H4 (cell line): ENCODE measurements around the gene NMNAT2. TPM values are rescaled to one million over a fixed set of nuclear protein-coding genes. Genes with fewer than 3 reads are reported as not detected.
A peak's percentile ranks its signal among the peaks of the same experiment; 100 is the strongest.

Experiments used
- DNase-seq: peaks from one replicate; pipeline ENCODE4 v3.0.0-alpha.2; 2015; ENCODE audit warnings: low spot score
- total RNA-seq: library from RNA; depleted of rRNA; stranded (reverse); fragments of >200 nt; shearing (Covaris generic); gene quantifications from 2 replicates; pipeline ENCODE4 v1.2.3, GENCODE V29; 2014

NMNAT2 gene
- total RNA-seq, 1 experiment from 2014 or later, result 1.4 TPM

DNA sequence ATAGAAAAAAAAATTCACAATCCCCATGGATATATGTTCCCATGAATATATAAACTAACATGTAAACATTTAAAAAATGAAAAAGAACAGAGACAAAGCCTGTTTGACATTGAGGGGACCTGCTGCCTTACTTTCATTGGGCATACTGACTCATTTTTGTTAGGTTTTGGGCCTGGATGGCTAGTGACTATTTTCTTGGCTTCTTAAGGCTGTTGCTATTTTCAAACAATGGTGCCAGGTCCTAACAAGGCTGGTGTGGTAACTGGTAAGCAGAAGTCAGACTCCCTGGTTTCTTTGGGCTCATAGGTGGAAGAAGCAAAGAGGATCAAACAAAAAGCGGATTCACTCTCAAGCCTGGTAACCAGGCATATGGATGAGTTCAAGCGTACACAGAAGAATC lies 181.1 kb downstream of the NMNAT2 start:
- DNase-seq, result no peak

DNA sequence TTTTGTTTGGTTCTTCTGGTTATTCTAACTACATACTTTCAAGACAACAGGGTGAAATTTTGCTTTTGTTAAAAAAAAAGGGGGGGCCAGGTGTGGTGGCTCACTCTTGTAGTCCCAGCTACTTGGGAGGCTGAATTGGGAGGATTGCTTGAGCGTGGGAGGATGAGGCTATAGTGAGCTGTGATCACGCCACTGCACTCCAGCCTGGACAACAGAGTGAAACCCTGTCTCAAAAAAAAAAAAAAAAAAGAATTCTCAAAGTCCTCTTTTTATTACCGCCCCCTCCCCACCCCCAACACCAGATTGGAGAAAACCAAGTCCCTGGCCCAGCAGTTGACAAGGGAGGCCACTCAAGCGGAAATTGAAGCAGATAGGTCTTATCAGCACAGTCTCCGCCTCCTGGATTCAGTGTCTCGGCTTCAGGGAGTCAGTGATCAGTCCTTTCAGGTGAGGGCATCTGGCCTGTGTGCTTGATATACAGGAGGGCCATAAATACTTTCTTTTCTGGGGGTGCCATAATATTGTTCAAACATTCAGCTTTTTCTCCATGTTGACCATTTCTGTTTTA lies 181.9 kb downstream of the NMNAT2 start:
- DNase-seq, result no peak

- peak; percentile 14 for DNase-seq
These were observed 182.7 kb downstream of the NMNAT2 start for GRCh38 chr1:183235503-183235902.

- DNase-seq, result peak; percentile 88
These were observed 183.3 kb downstream of the NMNAT2 start for GRCh38 chr1:183234660-183235476.

DNA sequence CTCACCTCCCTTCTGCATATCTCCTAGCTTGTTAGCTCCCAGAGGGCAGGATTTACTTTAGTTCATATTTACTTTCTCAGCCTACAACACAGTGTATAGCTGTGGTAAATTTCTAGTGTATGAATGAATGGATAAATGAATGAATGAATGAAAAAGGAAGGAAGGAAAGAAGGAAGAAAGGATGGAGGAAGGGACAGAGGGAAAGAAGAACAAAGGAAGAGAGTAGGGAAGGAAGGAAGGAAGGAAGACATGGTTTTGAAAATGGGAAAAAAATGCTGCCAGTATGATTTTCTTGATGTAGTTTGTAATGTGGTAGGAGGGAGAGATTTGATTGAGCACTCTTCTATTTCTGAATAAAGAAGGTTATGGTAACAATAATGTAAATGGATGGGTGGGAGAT lies 185.1 kb downstream of the NMNAT2 start:
- DNase-seq, result no peak

DNA sequence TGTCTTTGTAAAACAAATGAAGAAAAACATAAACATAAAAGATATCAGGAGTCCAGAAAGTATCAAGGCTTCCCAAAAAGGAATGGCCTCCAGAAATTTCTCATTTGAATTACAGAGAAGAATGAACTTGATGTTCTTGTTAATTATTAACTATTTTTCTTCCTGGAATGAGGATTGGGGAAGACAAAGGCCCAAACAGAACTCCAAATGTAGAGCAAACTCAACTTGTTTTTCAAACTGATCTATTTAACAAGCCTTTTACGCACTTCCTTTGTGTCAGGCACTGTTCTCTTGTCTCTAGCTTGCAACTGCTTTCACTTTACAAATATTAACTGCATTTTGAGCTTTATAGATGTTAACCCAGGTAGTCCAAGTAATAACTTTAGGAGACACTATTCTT lies 186.6 kb downstream of the NMNAT2 start:
- DNase-seq, result no peak

GRCh38 chr1:183230413-183230812 lies 187.8 kb downstream of the NMNAT2 start:
- no peak for DNase-seq

- no peak for DNase-seq
These were observed 189.6 kb downstream of the NMNAT2 start for GRCh38 chr1:183228347-183229220.

DNA sequence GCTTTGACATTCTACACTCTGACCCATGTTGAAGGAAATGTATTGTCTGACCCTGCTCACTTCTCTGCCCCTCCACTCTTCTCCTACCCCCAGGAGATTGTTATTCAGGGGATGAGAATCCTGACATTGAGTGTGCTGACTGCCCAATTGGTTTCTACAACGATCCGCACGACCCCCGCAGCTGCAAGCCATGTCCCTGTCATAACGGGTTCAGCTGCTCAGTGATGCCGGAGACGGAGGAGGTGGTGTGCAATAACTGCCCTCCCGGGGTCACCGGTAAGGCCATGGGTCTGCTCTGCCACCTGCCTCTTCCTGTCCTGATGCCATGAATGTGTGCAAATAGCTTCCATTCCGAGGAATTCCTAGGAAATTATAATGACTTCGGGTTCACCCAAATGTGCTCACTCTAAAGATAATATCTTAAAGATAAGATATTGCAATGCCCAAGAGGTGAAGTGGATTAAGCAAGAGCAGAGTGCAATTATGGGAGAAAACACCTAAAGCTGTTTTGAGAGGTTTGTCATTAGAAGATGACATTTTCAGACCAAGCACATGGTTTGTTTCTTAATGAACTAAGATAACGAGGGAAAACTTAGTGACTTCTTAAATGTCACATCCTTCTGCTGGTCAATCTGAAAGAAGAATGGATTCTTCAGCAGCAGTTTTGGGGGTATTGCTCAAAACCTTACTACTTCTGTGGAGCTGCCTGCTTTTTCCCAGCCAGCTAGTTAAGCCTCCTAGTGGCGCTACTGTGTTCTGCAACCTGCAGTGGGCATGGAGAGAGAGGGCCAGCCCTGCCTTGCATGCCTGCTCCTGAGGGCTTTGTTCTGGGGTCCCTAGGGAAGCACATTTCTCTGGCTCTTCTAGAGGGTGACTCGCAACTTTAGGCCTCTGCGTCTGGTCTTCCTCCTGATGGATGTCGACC lies 190.5 kb downstream of the NMNAT2 start:
- DNase-seq, result peak; percentile 36

GRCh38 chr1:183226963-183227362 lies 191.2 kb downstream of the NMNAT2 start:
- no peak for DNase-seq

GRCh38 chr1:183226361-183226760 lies 191.8 kb downstream of the NMNAT2 start:
- DNase-seq, result no peak

- no peak for DNase-seq
These were observed 194.7 kb downstream of the NMNAT2 start for GRCh38 chr1:183223467-183223866.

DNA sequence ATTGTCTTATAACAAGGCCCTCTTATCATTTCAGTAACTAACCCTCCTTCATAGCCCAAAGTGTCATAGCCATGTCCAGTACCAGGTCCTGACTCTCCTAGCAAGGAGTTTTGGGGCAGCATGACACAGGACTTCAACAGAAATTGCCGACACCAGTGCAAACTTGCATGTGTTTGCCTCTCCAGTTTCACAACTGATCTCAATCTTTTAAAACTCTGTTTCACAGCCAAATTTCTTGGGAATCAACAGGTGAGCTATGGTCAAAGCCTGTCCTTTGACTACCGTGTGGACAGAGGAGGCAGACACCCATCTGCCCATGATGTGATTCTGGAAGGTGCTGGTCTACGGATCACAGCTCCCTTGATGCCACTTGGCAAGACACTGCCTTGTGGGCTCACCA lies 195.3 kb downstream of the NMNAT2 start:
- DNase-seq, result no peak

GRCh38 chr1:183219616-183220009 lies 198.6 kb downstream of the NMNAT2 start:
- no peak for DNase-seq

DNA sequence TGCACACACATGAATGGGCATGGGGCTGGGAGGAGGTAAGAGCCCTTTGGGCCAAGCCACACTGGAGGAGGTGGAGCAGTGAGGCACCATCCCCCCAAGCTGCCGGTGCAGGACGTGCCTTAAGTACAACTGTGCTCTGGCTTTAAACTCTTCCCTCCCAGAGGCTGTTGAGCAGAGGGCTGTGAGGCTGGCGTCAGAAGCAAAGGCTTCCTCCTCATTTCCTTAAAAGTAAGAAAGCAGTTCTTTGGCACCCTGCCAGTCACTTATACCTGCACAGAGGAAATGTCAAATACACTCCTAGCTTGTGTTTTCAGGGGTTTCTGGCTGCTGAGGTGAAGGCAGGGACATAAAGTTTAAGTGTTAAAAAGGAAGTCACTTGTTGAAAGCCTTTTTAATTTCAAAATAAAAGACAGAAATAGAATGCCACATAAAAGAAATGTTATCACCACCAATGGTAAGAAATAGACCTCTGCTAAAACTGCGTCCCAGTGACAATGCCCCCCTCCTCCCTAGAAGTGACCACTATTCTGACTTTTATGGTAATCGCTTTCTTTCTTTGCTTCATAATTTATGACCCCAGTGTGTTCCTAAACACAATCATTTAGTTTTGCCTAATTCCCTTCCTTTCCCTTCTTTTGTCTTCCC lies 199.1 kb downstream of the NMNAT2 start:
- DNase-seq, result no peak

- no peak for DNase-seq
These were observed 200.1 kb downstream of the NMNAT2 start for GRCh38 chr1:183218027-183218618.

DNA sequence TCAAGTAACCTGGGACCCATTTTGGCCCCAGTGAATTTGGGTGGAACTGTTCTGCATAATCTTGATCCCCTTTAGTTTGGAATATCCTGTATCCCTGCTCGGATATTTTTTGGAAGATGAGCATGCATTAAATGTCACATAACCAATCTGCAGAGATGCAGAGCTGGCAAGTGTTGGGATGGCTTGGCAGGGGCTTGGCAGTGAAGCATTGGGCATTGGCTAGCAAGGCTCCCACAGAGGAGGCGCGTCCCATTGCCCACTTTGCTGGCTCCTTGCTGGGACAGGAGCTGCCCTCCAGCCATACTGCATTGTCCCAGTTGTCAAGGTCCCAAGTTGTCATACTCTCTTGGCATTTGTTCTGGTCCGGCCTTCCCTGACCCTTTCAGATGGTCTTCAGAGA lies 202.2 kb downstream of the NMNAT2 start:
- DNase-seq, result no peak

DNA sequence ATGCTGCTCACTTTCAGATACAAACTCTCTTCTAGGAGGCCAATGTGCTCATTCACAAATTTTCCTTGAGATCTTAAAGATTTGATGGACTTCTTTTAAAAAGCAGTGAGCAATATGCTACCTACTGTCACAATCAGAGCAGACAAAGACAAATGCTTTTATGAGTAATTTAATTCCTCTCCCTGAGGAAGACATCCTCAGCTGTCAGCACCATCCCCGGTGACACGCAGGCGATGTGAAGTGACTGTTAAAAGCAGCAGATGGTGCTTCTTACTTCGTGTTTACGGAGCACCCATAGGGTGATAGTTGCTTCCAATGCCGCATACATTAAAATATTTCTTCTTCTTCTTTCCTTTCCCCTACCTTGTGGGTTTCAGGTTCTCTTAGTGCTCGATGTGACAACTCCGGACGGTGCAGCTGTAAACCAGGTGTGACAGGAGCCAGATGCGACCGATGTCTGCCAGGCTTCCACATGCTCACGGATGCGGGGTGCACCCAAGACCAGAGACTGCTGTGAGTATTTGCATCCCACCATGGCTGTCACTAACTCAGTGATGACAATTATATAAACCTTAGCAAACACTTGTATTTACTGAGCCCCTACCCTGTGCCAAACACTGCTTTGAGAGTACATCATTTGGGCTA lies 203.0 kb downstream of the NMNAT2 start:
- DNase-seq, result no peak

- no peak for DNase-seq
These were observed 203.9 kb downstream of the NMNAT2 start for GRCh38 chr1:183214021-183214970.
